ENCODE results near the gene NOCT. TPM values are rescaled to one million over a fixed set of nuclear protein-coding genes. Genes with fewer than 3 reads are reported as not detected.

NOCT gene
- 19.9 TPM for polyA plus RNA-seq (2013, experiment 1 of 2)
- 18.6 TPM for polyA plus RNA-seq (2013, experiment 2 of 2)

DNA sequence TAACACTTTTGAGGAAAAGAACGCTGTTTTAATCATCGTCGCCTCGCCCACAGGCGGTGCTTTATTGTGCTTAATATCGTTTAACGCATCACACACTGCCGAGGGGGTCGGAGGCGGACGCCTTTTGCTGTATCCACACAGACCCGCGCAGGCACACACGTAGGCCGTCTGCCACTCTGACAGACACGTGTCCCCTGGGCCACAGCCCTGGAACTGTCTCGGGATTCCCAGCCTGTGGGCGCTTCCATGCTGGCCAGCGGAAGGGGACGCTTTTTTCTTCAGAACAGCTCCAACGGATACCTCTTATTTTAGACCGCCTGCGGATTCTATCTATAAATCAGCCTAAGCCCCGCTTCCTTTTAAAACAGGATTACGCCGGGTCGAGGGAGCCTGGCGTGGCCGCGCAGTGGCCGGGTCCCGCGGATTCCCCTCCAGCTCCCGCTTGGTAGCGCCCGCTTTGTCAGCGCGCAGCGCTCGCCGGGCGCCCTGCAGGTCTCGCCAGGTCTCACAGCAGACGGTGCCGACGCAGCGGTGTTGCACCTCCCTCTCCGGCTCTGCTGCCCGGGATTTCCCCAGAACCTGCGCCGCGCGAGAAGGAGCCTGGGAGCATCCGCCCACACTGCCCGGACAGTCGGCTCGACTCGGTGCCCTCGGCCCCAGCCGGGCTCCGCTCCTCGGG is at the start of gene NOCT:
NOCT (plus strand) TSS at position 513 of the 679 bp plus-strand sequence. CDS start 201 bp downstream, outside the sequence.
- Histone ChIP-seq H3K27me3 (ENCODE audit: insufficient read depth, low read length) (no peaks in the 10 kb centered on the region), H3K27ac (ENCODE audit: low read depth, low read length) (peak within 1 kb of the TSS; percentile 97), H3K4me1 (ENCODE audit: insufficient read depth, low read length) (peaks cover 45% of the 10 kb centered on the region), H3K9ac (ENCODE audit: low read depth, low read length) (peak within 1 kb of the TSS; percentile 97), H3K9me3 (ENCODE audit: insufficient read depth, low read depth, low read length) (no peaks in the 10 kb centered on the region), H3K36me3 (ENCODE audit: insufficient read depth, low read length) (no peaks in the 10 kb centered on the region), H3K4me3 (ENCODE audit: low read length) (peak within 1 kb of the TSS; percentile 99)
- WGBS: under 1% methylated on average over 62 of the region's 62 CpGs

GRCh38 chr4:138967313-138967712 is 48.3 kb upstream of the NOCT start:
- no peak overlapping the region for H3K27ac ChIP-seq (ENCODE audit: low read depth, low read length)
- no peaks in the 10 kb centered on the region for H3K9me3 ChIP-seq (ENCODE audit: insufficient read depth, low read depth, low read length)
- H3K27me3 ChIP-seq (ENCODE audit: insufficient read depth, low read length): no peaks in the 10 kb centered on the region
- WGBS: 87% methylated on average over 3 of the region's 3 CpGs
- H3K4me1 ChIP-seq (ENCODE audit: insufficient read depth, low read length): no peaks in the 10 kb centered on the region
- no peak overlapping the region for H3K4me3 ChIP-seq (ENCODE audit: low read length)
- no peaks in the 10 kb centered on the region for H3K36me3 ChIP-seq (ENCODE audit: insufficient read depth, low read length)
- no peak overlapping the region for H3K9ac ChIP-seq (ENCODE audit: low read depth, low read length)

DNA sequence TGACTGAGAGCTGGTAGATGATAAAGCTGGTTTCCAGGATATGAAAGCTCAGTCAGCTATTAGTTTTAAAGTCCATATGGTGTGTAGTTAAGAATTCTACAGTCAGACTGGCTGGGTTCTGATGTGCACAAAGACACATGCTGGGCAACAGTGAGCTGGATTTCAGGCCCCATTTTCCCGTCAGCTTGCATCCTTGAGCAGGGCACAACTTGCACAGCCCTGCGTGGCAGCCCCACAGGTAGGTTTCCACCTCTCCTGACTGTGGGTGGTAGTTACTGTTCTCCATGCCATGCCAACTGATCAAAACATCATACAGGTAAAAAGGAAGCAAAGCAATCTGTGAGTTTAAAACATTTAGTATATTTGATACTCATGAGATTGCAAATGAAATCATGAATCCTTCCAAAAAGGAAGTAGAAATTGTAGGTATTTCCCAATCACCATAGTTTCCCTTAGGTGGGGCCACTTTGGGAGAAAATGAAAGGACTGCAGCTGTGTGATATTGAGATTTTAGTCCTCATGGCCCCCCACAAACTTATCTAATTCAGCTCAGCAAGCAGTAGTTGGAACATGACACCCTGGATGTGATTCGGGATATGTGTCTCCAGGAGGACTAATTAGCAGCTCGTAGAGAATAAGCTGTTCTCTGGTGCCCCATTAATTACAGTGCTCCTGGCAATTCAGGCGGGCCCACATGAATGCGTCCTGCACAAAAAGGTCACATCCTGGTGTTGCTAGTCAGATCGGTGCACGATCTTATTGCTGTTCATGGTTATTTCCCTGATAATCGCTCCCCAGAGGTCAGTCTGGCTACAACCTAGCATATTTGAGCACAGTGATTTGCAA is 42.4 kb upstream of the NOCT start:
- Histone ChIP-seq H3K36me3 (ENCODE audit: insufficient read depth, low read length) (no peaks in the 10 kb centered on the region), H3K4me3 (ENCODE audit: low read length) (no peak overlapping the region), H3K27ac (ENCODE audit: low read depth, low read length) (peak overlapping the region; percentile 94), H3K9ac (ENCODE audit: low read depth, low read length) (peak overlapping the region; percentile 45; the same call in 1 of the 2 replicates), H3K9me3 (ENCODE audit: insufficient read depth, low read depth, low read length) (no peaks in the 10 kb centered on the region), H3K27me3 (ENCODE audit: insufficient read depth, low read length) (no peaks in the 10 kb centered on the region), H3K4me1 (ENCODE audit: insufficient read depth, low read length) (peaks cover 31% of the 10 kb centered on the region)
- WGBS: 33% methylated on average over 9 of the region's 9 CpGs

DNA sequence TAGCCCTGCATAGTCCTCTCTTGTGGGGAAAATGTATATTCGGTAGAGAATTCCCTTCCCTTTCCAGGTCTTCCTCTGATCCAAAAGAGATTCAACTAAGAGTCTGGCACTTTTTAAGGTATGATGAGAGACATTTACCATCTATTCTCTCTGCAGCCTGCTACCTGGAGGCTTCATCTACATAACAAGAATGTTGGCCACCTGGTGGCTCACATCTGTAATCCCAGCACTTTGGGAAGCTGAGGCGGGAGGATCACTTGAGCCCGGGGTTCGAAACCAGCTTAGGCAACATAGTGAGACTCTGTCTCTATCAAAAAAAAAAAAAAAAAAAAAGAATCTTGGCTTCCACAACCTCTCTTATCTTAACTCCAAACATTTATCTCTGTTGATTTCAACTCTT is 40.4 kb upstream of the NOCT start:
- no peaks in the 10 kb centered on the region for H3K9me3 ChIP-seq (ENCODE audit: insufficient read depth, low read depth, low read length)
- H3K36me3 ChIP-seq (ENCODE audit: insufficient read depth, low read length): no peaks in the 10 kb centered on the region
- peak overlapping the region; percentile 52 for H3K9ac ChIP-seq (ENCODE audit: low read depth, low read length)
- H3K27ac ChIP-seq (ENCODE audit: low read depth, low read length): peak overlapping the region; percentile 94
- peaks cover 38% of the 10 kb centered on the region for H3K4me1 ChIP-seq (ENCODE audit: insufficient read depth, low read length)
- no peaks in the 10 kb centered on the region for H3K27me3 ChIP-seq (ENCODE audit: insufficient read depth, low read length)
- WGBS: 48% methylated on average over 3 of the region's 4 CpGs
- H3K4me3 ChIP-seq (ENCODE audit: low read length): no peak overlapping the region

- H3K36me3 ChIP-seq (ENCODE audit: insufficient read depth, low read length): no peaks in the 10 kb centered on the region
- H3K9ac ChIP-seq (ENCODE audit: low read depth, low read length): no peak overlapping the region
- H3K27me3 ChIP-seq (ENCODE audit: insufficient read depth, low read length): no peaks in the 10 kb centered on the region
- H3K4me1 ChIP-seq (ENCODE audit: insufficient read depth, low read length): peaks cover 39% of the 10 kb centered on the region
- no peaks in the 10 kb centered on the region for H3K9me3 ChIP-seq (ENCODE audit: insufficient read depth, low read depth, low read length)
- H3K27ac ChIP-seq (ENCODE audit: low read depth, low read length): no peak overlapping the region
- H3K4me3 ChIP-seq (ENCODE audit: low read length): no peak overlapping the region
Observed at GRCh38 chr4:138976526-138976925, 39.1 kb upstream of the NOCT start.

DNA sequence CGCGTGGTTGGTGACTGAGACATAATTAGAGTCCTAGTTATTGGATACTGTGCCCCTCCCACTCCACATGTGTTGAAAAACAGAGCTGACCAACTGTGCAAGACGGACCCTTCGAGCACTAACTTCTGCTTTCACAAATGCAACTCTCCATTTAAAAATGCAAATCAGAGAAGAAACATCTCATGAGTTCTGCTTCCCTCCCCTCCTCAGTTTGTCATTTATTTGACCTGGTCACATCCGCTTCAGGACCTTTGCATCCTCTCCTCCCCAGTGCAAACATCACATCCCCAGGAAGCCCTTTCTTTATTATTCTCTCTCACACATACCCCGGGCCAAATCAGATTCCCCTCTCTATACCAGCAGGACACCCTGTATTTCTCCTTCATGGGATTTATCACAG is 38.1 kb upstream of the NOCT start:
- Histone ChIP-seq H3K9ac (ENCODE audit: low read depth, low read length) (no peak overlapping the region), H3K9me3 (ENCODE audit: insufficient read depth, low read depth, low read length) (no peaks in the 10 kb centered on the region), H3K4me3 (ENCODE audit: low read length) (no peak overlapping the region), H3K27ac (ENCODE audit: low read depth, low read length) (peak overlapping the region; percentile 61; the same call in 1 of the 2 replicates), H3K36me3 (ENCODE audit: insufficient read depth, low read length) (no peaks in the 10 kb centered on the region), H3K4me1 (ENCODE audit: insufficient read depth, low read length) (peaks cover 45% of the 10 kb centered on the region), H3K27me3 (ENCODE audit: insufficient read depth, low read length) (no peaks in the 10 kb centered on the region)
- WGBS: 56% methylated on average over 6 of the region's 6 CpGs

- Histone ChIP-seq H3K36me3 (ENCODE audit: insufficient read depth, low read length) (no peaks in the 10 kb centered on the region), H3K9ac (ENCODE audit: low read depth, low read length) (peak overlapping the region; percentile 23; the same call in 1 of the 2 replicates), H3K27ac (ENCODE audit: low read depth, low read length) (peak overlapping the region; percentile 61), H3K27me3 (ENCODE audit: insufficient read depth, low read length) (no peaks in the 10 kb centered on the region), H3K4me1 (ENCODE audit: insufficient read depth, low read length) (peaks cover 40% of the 10 kb centered on the region), H3K9me3 (ENCODE audit: insufficient read depth, low read depth, low read length) (no peaks in the 10 kb centered on the region), H3K4me3 (ENCODE audit: low read length) (no peak overlapping the region)
- 62% methylated on average over 5 of the region's 5 CpGs for WGBS
Observed at GRCh38 chr4:138978028-138978585, 37.5 kb upstream of the NOCT start.

DNA sequence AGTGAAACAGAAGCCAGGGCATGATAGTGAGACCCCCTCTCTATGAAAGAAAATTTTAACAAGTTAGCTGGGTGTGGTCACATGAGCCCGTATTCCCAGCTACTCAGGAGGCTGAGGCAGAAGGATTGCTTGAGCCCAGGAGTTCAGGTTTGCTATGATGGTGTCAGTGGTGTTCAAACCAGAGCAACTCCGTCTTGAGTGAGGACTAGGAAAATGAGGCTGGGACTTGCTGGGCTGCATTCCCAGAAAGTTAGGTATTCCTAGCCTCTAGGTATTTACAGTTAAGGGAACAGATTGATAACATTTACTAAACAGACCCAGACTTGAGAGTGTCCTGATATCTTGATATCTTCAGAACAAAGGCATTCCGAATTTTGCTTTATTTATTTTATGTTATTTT is 37.0 kb upstream of the NOCT start:
- Histone ChIP-seq H3K27me3 (ENCODE audit: insufficient read depth, low read length) (no peaks in the 10 kb centered on the region), H3K4me1 (ENCODE audit: insufficient read depth, low read length) (peaks cover 35% of the 10 kb centered on the region), H3K36me3 (ENCODE audit: insufficient read depth, low read length) (no peaks in the 10 kb centered on the region), H3K27ac (ENCODE audit: low read depth, low read length) (peak overlapping the region; percentile 61), H3K4me3 (ENCODE audit: low read length) (no peak overlapping the region), H3K9me3 (ENCODE audit: insufficient read depth, low read depth, low read length) (no peaks in the 10 kb centered on the region), H3K9ac (ENCODE audit: low read depth, low read length) (peak overlapping the region; percentile 23; the same call in 1 of the 2 replicates)
- 82% methylated on average over 3 of the region's 3 CpGs for WGBS

- WGBS: 91% methylated on average over 2 of the region's 2 CpGs
Observed at GRCh38 chr4:138979742-138980141, 35.8 kb upstream of the NOCT start.

GRCh38 chr4:138981930-138982390 is 33.6 kb upstream of the NOCT start:
- Histone ChIP-seq H3K4me3 (ENCODE audit: low read length) (no peak overlapping the region), H3K9me3 (ENCODE audit: insufficient read depth, low read depth, low read length) (no peaks in the 10 kb centered on the region), H3K27me3 (ENCODE audit: insufficient read depth, low read length) (no peaks in the 10 kb centered on the region), H3K4me1 (ENCODE audit: insufficient read depth, low read length) (peaks cover 23% of the 10 kb centered on the region), H3K36me3 (ENCODE audit: insufficient read depth, low read length) (no peaks in the 10 kb centered on the region), H3K9ac (ENCODE audit: low read depth, low read length) (no peak overlapping the region), H3K27ac (ENCODE audit: low read depth, low read length) (no peak overlapping the region)
- 78% methylated on average over 4 of the region's 4 CpGs for WGBS

More at GRCh38 chr4:138979742-138980141, 35.8 kb upstream of the NOCT start:
- Histone ChIP-seq H3K4me3 (ENCODE audit: low read length) (no peak overlapping the region), H3K9ac (ENCODE audit: low read depth, low read length) (no peak overlapping the region), H3K9me3 (ENCODE audit: insufficient read depth, low read depth, low read length) (no peaks in the 10 kb centered on the region), H3K36me3 (ENCODE audit: insufficient read depth, low read length) (no peaks in the 10 kb centered on the region), H3K4me1 (ENCODE audit: insufficient read depth, low read length) (peaks cover 27% of the 10 kb centered on the region), H3K27ac (ENCODE audit: low read depth, low read length) (no peak overlapping the region), H3K27me3 (ENCODE audit: insufficient read depth, low read length) (no peaks in the 10 kb centered on the region)

DNA sequence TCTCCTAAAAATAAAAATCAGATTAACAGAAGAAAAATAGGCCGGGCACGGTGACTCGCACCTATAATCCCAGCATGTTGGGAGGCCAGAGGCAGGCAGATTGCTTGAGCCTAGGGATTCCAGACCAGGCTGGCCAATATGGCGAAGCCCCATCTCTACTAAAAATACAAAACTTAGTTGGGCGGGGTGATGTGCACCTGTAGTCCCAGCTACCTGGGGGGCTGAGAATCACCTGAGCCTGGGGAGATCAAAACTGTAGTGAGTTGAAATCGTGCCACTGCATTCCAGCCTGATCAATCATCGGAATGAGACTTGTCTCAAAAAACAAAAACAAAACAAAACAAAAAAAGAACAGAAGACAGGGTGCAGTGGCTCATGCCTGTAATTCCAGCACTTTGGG is 32.8 kb upstream of the NOCT start:
- no peak overlapping the region for H3K4me3 ChIP-seq (ENCODE audit: low read length)
- no peak overlapping the region for H3K9ac ChIP-seq (ENCODE audit: low read depth, low read length)
- no peaks in the 10 kb centered on the region for H3K36me3 ChIP-seq (ENCODE audit: insufficient read depth, low read length)
- H3K27ac ChIP-seq (ENCODE audit: low read depth, low read length): no peak overlapping the region
- H3K27me3 ChIP-seq (ENCODE audit: insufficient read depth, low read length): no peaks in the 10 kb centered on the region
- 93% methylated on average over 7 of the region's 7 CpGs for WGBS
- H3K4me1 ChIP-seq (ENCODE audit: insufficient read depth, low read length): peaks cover 18% of the 10 kb centered on the region
- no peaks in the 10 kb centered on the region for H3K9me3 ChIP-seq (ENCODE audit: insufficient read depth, low read depth, low read length)
